ENCODE measurements around the gene FGD6.
A peak's percentile ranks its signal among the peaks of the same experiment; 100 is the strongest.

FGD6 gene

GRCh38 chr12:95085612-95086011 lies 131.7 kb downstream of the FGD6 start:
- no peak for TF ChIP-seq GLIS3 (CRISPR knock-in tag; IDR thresholded peaks at IDR 0.05)
- no peak for TF ChIP-seq ZFP30 (CRISPR knock-in tag; IDR thresholded peaks at IDR 0.05)
- no peak for TF ChIP-seq CSDC2 (CRISPR knock-in tag; IDR thresholded peaks at IDR 0.05)
- no peak for TF ChIP-seq ZNF8 (CRISPR knock-in tag; IDR thresholded peaks at IDR 0.05)
- no peak for TF ChIP-seq SNAI2 (CRISPR knock-in tag; IDR thresholded peaks at IDR 0.05)
- TF ChIP-seq OSR1 (CRISPR knock-in tag; IDR thresholded peaks at IDR 0.05), result no peak
- no peak for TF ChIP-seq BACH2 (CRISPR knock-in tag; IDR thresholded peaks at IDR 0.05; ENCODE audit: borderline replicate concordance)
- no peak for TF ChIP-seq ISL1 (CRISPR knock-in tag; IDR thresholded peaks at IDR 0.05)
- no peak for TF ChIP-seq CSRNP3 (CRISPR knock-in tag; IDR thresholded peaks at IDR 0.05)
- no peak for TF ChIP-seq CREB5 (CRISPR knock-in tag; IDR thresholded peaks at IDR 0.05; ENCODE audit: low read depth)
- TF ChIP-seq ESRRG (CRISPR knock-in tag; IDR thresholded peaks at IDR 0.05), result no peak
- no peak for TF ChIP-seq TSHZ2 (CRISPR knock-in tag; IDR thresholded peaks at IDR 0.05)
- no peak for TF ChIP-seq ARNTL (CRISPR knock-in tag; IDR thresholded peaks at IDR 0.05; ENCODE audit: borderline replicate concordance, low read depth)
- no peak for ATAC-seq

- TF ChIP-seq PPARA (CRISPR knock-in tag; IDR thresholded peaks at IDR 0.05; ENCODE audit: borderline replicate concordance) (no peak), SNAI2 (CRISPR knock-in tag; IDR thresholded peaks at IDR 0.05) (0 out of 2 replicates have a peak, but pooled peaks have one; percentile 9), CSRNP3 (CRISPR knock-in tag; IDR thresholded peaks at IDR 0.05) (no peak), BACH2 (CRISPR knock-in tag; IDR thresholded peaks at IDR 0.05; ENCODE audit: borderline replicate concordance) (no peak), ESRRG (CRISPR knock-in tag; IDR thresholded peaks at IDR 0.05) (no peak), GLIS3 (CRISPR knock-in tag; IDR thresholded peaks at IDR 0.05) (no peak), OSR1 (CRISPR knock-in tag; IDR thresholded peaks at IDR 0.05) (no peak), ZC3H10 (CRISPR knock-in tag; IDR thresholded peaks at IDR 0.05) (no peak), ZFP3 (CRISPR knock-in tag; IDR thresholded peaks at IDR 0.05) (no peak), ISL1 (CRISPR knock-in tag; IDR thresholded peaks at IDR 0.05) (peak; percentile 56)
- ATAC-seq, result peak; percentile 78
Measured at GRCh38 chr12:95083938-95084337, 133.3 kb downstream of the FGD6 start.

- peak; percentile 44 for ATAC-seq
- TF ChIP-seq ESRRG (CRISPR knock-in tag; IDR thresholded peaks at IDR 0.05) (no peak), OSR1 (CRISPR knock-in tag; IDR thresholded peaks at IDR 0.05) (no peak), ZC3H10 (CRISPR knock-in tag; IDR thresholded peaks at IDR 0.05) (no peak)
Measured at GRCh38 chr12:95083471-95083870, 133.8 kb downstream of the FGD6 start.

- no peak for TF ChIP-seq ISL1 (CRISPR knock-in tag; IDR thresholded peaks at IDR 0.05)
- TF ChIP-seq ZFP30 (CRISPR knock-in tag; IDR thresholded peaks at IDR 0.05), result no peak
- TF ChIP-seq RARB (CRISPR knock-in tag; IDR thresholded peaks at IDR 0.05), result no peak
- no peak for TF ChIP-seq ZNF70 (CRISPR knock-in tag; IDR thresholded peaks at IDR 0.05)
- TF ChIP-seq OSR1 (CRISPR knock-in tag; IDR thresholded peaks at IDR 0.05), result no peak
- ATAC-seq, result no peak
Measured at GRCh38 chr12:95077341-95077740, 139.9 kb downstream of the FGD6 start.

- no peak for TF ChIP-seq ESRRG (CRISPR knock-in tag; IDR thresholded peaks at IDR 0.05)
- no peak for TF ChIP-seq PATZ1 (CRISPR knock-in tag; IDR thresholded peaks at IDR 0.05; ENCODE audit: borderline replicate concordance)
- no peak for TF ChIP-seq ARNTL (CRISPR knock-in tag; IDR thresholded peaks at IDR 0.05; ENCODE audit: borderline replicate concordance, low read depth)
- TF ChIP-seq CSDC2 (CRISPR knock-in tag; IDR thresholded peaks at IDR 0.05), result no peak
- TF ChIP-seq ZNF70 (CRISPR knock-in tag; IDR thresholded peaks at IDR 0.05), result no peak
- ATAC-seq, result no peak
Measured at GRCh38 chr12:95074766-95075165, 142.5 kb downstream of the FGD6 start.
